ENCODE data around the gene COL6A3.

DNA sequence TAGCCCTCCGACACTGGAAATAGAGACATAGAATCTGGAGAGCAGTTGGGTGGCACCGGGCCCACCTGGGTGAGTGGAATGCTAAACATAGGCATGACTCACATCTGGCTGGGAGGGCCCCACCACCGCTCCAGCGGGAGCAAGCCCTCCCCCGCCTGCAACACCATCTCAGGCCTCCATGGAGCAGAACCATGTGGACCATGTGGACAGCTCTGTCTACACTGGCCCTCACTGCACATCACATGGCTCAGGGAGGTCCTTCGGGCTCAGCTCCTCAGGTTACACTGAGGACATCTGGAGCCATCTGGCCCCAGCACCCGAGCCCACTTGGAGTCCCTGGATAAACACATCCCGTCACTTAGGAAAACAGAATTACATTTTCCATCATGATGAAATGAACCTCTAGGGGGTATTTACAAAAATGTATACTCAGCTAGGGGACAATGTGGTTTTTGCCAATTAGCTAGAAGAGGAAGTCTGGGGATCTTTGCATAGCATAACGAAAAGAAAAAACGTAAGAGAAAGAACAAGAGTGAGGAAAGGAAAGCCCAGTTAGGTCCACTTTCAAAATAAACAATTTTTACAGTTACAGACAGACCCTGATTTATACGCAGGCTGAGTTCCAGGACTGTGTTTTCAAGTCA is 42.4 kb upstream of the COL6A3 start:
- TF ChIP-seq, protein P1, sequence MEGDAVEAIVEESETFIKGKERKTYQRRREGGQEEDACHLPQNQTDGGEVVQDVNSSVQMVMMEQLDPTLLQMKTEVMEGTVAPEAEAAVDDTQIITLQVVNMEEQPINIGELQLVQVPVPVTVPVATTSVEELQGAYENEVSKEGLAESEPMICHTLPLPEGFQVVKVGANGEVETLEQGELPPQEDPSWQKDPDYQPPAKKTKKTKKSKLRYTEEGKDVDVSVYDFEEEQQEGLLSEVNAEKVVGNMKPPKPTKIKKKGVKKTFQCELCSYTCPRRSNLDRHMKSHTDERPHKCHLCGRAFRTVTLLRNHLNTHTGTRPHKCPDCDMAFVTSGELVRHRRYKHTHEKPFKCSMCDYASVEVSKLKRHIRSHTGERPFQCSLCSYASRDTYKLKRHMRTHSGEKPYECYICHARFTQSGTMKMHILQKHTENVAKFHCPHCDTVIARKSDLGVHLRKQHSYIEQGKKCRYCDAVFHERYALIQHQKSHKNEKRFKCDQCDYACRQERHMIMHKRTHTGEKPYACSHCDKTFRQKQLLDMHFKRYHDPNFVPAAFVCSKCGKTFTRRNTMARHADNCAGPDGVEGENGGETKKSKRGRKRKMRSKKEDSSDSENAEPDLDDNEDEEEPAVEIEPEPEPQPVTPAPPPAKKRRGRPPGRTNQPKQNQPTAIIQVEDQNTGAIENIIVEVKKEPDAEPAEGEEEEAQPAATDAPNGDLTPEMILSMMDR (IDR thresholded peaks at IDR 0.05), result no peak
- no peak for TF ChIP-seq POLR2A (IDR thresholded peaks at IDR 0.05)

All from lower leg skin (tissue), 3 donors.